Measurements from ENCODE around the gene SRCIN1. TPM values are rescaled to one million over a fixed set of nuclear protein-coding genes. Genes with fewer than 3 reads are reported as not detected.
"Not testable (repeated sequence)": the region's sequence is repeated elsewhere in the genome, so short reads cannot be mapped to it uniquely, and the experiment has no call there.

The SRCIN1 gene
- total RNA-seq, 1 donor from 2014 or later = 0.20 TPM

- DNase-seq (ENCODE audit: low read depth, low spot score) = no peak
Observed at GRCh38 chr17:38545531-38546225, 60.1 kb downstream of the SRCIN1 start.

- no peak for DNase-seq (ENCODE audit: low read depth, low spot score)
Observed at GRCh38 chr17:38544839-38545209, 60.9 kb downstream of the SRCIN1 start.

GRCh38 chr17:38544175-38544838 is 61.4 kb downstream of the SRCIN1 start:
- no peak for DNase-seq (ENCODE audit: low read depth, low spot score)

GRCh38 chr17:38543403-38544174 is 62.2 kb downstream of the SRCIN1 start:
- DNase-seq (ENCODE audit: low read depth, low spot score) = no peak

- no peak for DNase-seq (ENCODE audit: low read depth, low spot score)
Observed at GRCh38 chr17:38542286-38542685, 63.5 kb downstream of the SRCIN1 start.

GRCh38 chr17:38541281-38541680 is 64.5 kb downstream of the SRCIN1 start:
- no peak for DNase-seq (ENCODE audit: low read depth, low spot score)

- DNase-seq (ENCODE audit: low read depth, low spot score) = no peak
Observed at GRCh38 chr17:38540514-38541045, 65.2 kb downstream of the SRCIN1 start.

GRCh38 chr17:38539386-38539785 is 66.4 kb downstream of the SRCIN1 start:
- DNase-seq (ENCODE audit: low read depth, low spot score) = no peak

- DNase-seq (ENCODE audit: low read depth, low spot score) = no peak
Observed at GRCh38 chr17:38538906-38539305, 66.8 kb downstream of the SRCIN1 start.

GRCh38 chr17:38536661-38537060 is 69.1 kb downstream of the SRCIN1 start:
- DNase-seq (ENCODE audit: low read depth, low spot score) = no peak

GRCh38 chr17:38535886-38536285 is 69.9 kb downstream of the SRCIN1 start:
- DNase-seq (ENCODE audit: low read depth, low spot score) = no peak

- no peak for DNase-seq (ENCODE audit: low read depth, low spot score)
Observed at GRCh38 chr17:38534498-38534885, 71.3 kb downstream of the SRCIN1 start.

GRCh38 chr17:38533866-38534497 is 71.8 kb downstream of the SRCIN1 start:
- DNase-seq (ENCODE audit: low read depth, low spot score) = no peak

GRCh38 chr17:38533241-38533640 is 72.5 kb downstream of the SRCIN1 start:
- DNase-seq (ENCODE audit: low read depth, low spot score) = no peak

- no peak for DNase-seq (ENCODE audit: low read depth, low spot score)
Observed at GRCh38 chr17:38532451-38532850, 73.3 kb downstream of the SRCIN1 start.

GRCh38 chr17:38531761-38532160 is 74.0 kb downstream of the SRCIN1 start:
- not testable (repeated sequence) for DNase-seq (ENCODE audit: low read depth, low spot score)

GRCh38 chr17:38530856-38531255 is 74.9 kb downstream of the SRCIN1 start:
- DNase-seq (ENCODE audit: low read depth, low spot score) = not testable (repeated sequence)

GRCh38 chr17:38528141-38528540 is 77.6 kb downstream of the SRCIN1 start:
- DNase-seq (ENCODE audit: low read depth, low spot score) = not testable (repeated sequence)

GRCh38 chr17:38526526-38526925 is 79.2 kb downstream of the SRCIN1 start:
- not testable (repeated sequence) for DNase-seq (ENCODE audit: low read depth, low spot score)

- DNase-seq (ENCODE audit: low read depth, low spot score) = no peak
Observed at GRCh38 chr17:38512473-38513058, 93.2 kb downstream of the SRCIN1 start.
